Caco-2 (cell line): ENCODE results near the gene KIF26B. TPM values are rescaled to one million over a fixed set of nuclear protein-coding genes. Genes with fewer than 3 reads are reported as not detected.

Experiments
- BruUV-seq: library from RNA; stranded (reverse); fragments of 400-500 nt; replicated peaks from 2 replicates; lab custom pipeline; 2021; lab: Mats Ljungman, UMichigan
- CTCF ChIA-PET: fragments of 300-600 bp; sonication (Branson Sonifier 250); formaldehyde crosslinking; loops from one replicate; lab custom pipeline; 2022; ENCODE audit warnings: antibody characterized with exemption; lab: Charles Lee
- POLR2A ChIA-PET: fragments of 300-600 bp; sonication (Branson Sonifier 250); formaldehyde crosslinking; loops from one replicate; lab custom pipeline; 2022; ENCODE audit warnings: antibody characterized with exemption; lab: Charles Lee
- DNase-seq, 2 experiments: peaks; one replicate each; pipeline versions ENCODE4 v3.0.0 to v3.0.0-alpha.2; 2020 to 2022
- H3K27me3 ChIP-seq: replicated peaks from 2 replicates; pipeline ENCODE4 v1.6.0; 2011; ENCODE audit warnings: low read length; ENCODE audit not compliant: control insufficient read depth, insufficient read depth
- H3K36me3 ChIP-seq: 2 replicates; pipeline ENCODE4 v1.5.1; 2011; ENCODE audit warnings: low read length; ENCODE audit not compliant: control insufficient read depth, insufficient read depth
- H3K4me1 ChIP-seq: fragments of 250-450 bp; sonication (Bioruptor Pico); 2 replicates; pipeline ENCODE4 v1.5.1; 2020; ENCODE audit warnings: mild to moderate bottlenecking
- H3K4me3 ChIP-seq: 2 replicates; pipeline ENCODE4 v1.5.1; 2011; ENCODE audit warnings: low read depth, mild to moderate bottlenecking, control low read depth, low read length
- H3K9me3 ChIP-seq: fragments of 250-450 bp; sonication (Bioruptor Pico); 2 replicates; pipeline ENCODE4 v1.5.1; 2020; ENCODE audit warnings: mild to moderate bottlenecking, moderate library complexity
- H3K27ac Mint-ChIP-seq: one replicate; pipeline ENCODE4 v1.8.0; 2022; ENCODE audit warnings: mixed read lengths; ENCODE audit not compliant: unreplicated experiment
- H3K27me3 Mint-ChIP-seq: one replicate; pipeline ENCODE4 v1.8.0; 2022; ENCODE audit warnings: mixed read lengths; ENCODE audit not compliant: insufficient read depth, unreplicated experiment
- H3K36me3 Mint-ChIP-seq: one replicate; pipeline ENCODE4 v1.8.0; 2022; ENCODE audit warnings: mild to moderate bottlenecking, mixed read lengths; ENCODE audit not compliant: insufficient read depth, unreplicated experiment
- H3K4me1 Mint-ChIP-seq: one replicate; pipeline ENCODE4 v1.8.0; 2022; ENCODE audit warnings: low read depth, mixed read lengths; ENCODE audit not compliant: unreplicated experiment
- H3K4me3 Mint-ChIP-seq: one replicate; pipeline ENCODE4 v1.8.0; 2022; ENCODE audit warnings: mild to moderate bottlenecking, moderate library complexity, mixed read lengths; ENCODE audit not compliant: unreplicated experiment
- H3K9me3 Mint-ChIP-seq: one replicate; pipeline ENCODE4 v1.8.0; 2022; ENCODE audit warnings: mixed read lengths; ENCODE audit not compliant: unreplicated experiment
- CTCF ChIP-seq, 2 experiments: fragments of 200-600 bp in 1 of 2; IDR thresholded peaks; 1 replicate in 1 of 2; 2 replicates in 1 of 2; pipeline versions ENCODE4 v1.5.1 to v1.8.0; 2011 to 2022; ENCODE audit warnings: antibody characterized with exemption in 1 of 2, control low read depth in 1 of 2, inconsistent platforms in 1 of 2, low read depth in 1 of 2, low read length in 1 of 2, mild to moderate bottlenecking in 1 of 2, moderate library complexity in 1 of 2; ENCODE audit not compliant: insufficient read depth in 1 of 2, severe bottlenecking in 1 of 2, unreplicated experiment in 1 of 2
- intact Hi-C: fragments of 100-400 bp; cut with micrococcal nuclease; formaldehyde crosslinking; loops from one replicate; pipeline ENCODE4 v1.10.0; 2022; ENCODE audit not compliant: unreplicated experiment
- total RNA-seq: library from RNA; stranded (reverse); gene quantifications from 2 replicates; pipeline ENCODE4 v1.2.3, GENCODE V29; 2022

KIF26B gene
- total RNA-seq, 1 experiment from 2014 or later = 4.9 TPM

- intact Hi-C loops = no loop called here
- BruUV-seq = no TSS peak
- H3K27ac Mint-ChIP-seq = no peak overlapping the region
These were observed 290.2 kb downstream of the KIF26B start for GRCh38 chr1:245444945-245445344.

GRCh38 chr1:245448531-245448930, 293.7 kb downstream of the KIF26B start:
- no peak for TF ChIP-seq CTCF (IDR thresholded peaks at IDR 0.05; ENCODE audit: insufficient read depth in 1 of 2, low read depth in 1 of 2, low read length in 1 of 2, severe bottlenecking in 1 of 2, unreplicated experiment in 1 of 2)
- H3K4me1 Mint-ChIP-seq = no peaks in the 10 kb centered on the region
- H3K36me3 Mint-ChIP-seq = no peaks in the 10 kb centered on the region
- Histone ChIP-seq H3K9me3 (0 out of 2 replicates have a peak, but pooled peaks cover 3% of the 10 kb centered on the region), H3K36me3 (no peaks in the 10 kb centered on the region), H3K27me3 (no peaks in the 10 kb centered on the region), H3K4me1 (no peaks in the 10 kb centered on the region; the same call in 1 of the 2 replicates), H3K4me3 (no peak overlapping the region)
- H3K9me3 Mint-ChIP-seq = peaks cover 9% of the 10 kb centered on the region
- no peak for DNase-seq
- CTCF ChIA-PET = no interaction called here
- H3K4me3 Mint-ChIP-seq = no peak overlapping the region
- intact Hi-C loops = no loop called here
- H3K27ac Mint-ChIP-seq = no peak overlapping the region
- POLR2A ChIA-PET = no interaction called here
- H3K27me3 Mint-ChIP-seq = no peaks in the 10 kb centered on the region
- no TSS peak for BruUV-seq

More at GRCh38 chr1:245444945-245445344, 290.2 kb downstream of the KIF26B start:
- Mint-ChIP-seq H3K27me3 (no peaks in the 10 kb centered on the region), H3K36me3 (no peaks in the 10 kb centered on the region), H3K4me3 (no peak overlapping the region), H3K9me3 (no peaks in the 10 kb centered on the region), H3K4me1 (no peaks in the 10 kb centered on the region)
- ChIA-PET POLR2A (no interaction called here), CTCF (no interaction called here)
- Histone ChIP-seq H3K9me3 (no peaks in the 10 kb centered on the region), H3K4me3 (no peak overlapping the region), H3K36me3 (no peaks in the 10 kb centered on the region), H3K27me3 (no peaks in the 10 kb centered on the region), H3K4me1 (no peaks in the 10 kb centered on the region)
- TF ChIP-seq CTCF (IDR thresholded peaks at IDR 0.05; ENCODE audit: insufficient read depth in 1 of 2, low read depth in 1 of 2, low read length in 1 of 2, severe bottlenecking in 1 of 2, unreplicated experiment in 1 of 2) = no peak
- no peak for DNase-seq

- Mint-ChIP-seq H3K4me3 (no peak overlapping the region), H3K36me3 (no peaks in the 10 kb centered on the region), H3K9me3 (peaks cover 9% of the 10 kb centered on the region), H3K27me3 (no peaks in the 10 kb centered on the region), H3K4me1 (peaks cover 1% of the 10 kb centered on the region), H3K27ac (no peak overlapping the region)
- no peaks in the 10 kb centered on the region for H3K27me3 ChIP-seq
- H3K9me3 ChIP-seq = 0 out of 2 replicates have a peak, but pooled peaks cover 3% of the 10 kb centered on the region
- no peak overlapping the region for H3K4me3 ChIP-seq
- no TSS peak for BruUV-seq
- H3K4me1 ChIP-seq = no peaks in the 10 kb centered on the region; the same call in 1 of the 2 replicates
- ChIA-PET POLR2A (no interaction called here), CTCF (interaction anchor here (0.6 kb wide), 1 partner anchor 64 kb away, joined by 5 read pairs; no protein-coding TSS in a partner anchor)
- intact Hi-C loops = no loop called here
- no peaks in the 10 kb centered on the region for H3K36me3 ChIP-seq
- TF ChIP-seq CTCF (IDR thresholded peaks at IDR 0.05; ENCODE audit: insufficient read depth in 1 of 2, low read depth in 1 of 2, low read length in 1 of 2, severe bottlenecking in 1 of 2, unreplicated experiment in 1 of 2) = no peak
- no peak for DNase-seq
These were observed 294.2 kb downstream of the KIF26B start for GRCh38 chr1:245448975-245449431.
